SK-N-MC (cell line): Measurements from ENCODE around the gene TMEM39A.

ENCODE experiments used
- DNase-seq: peaks from one replicate; pipeline ENCODE4 v3.0.0-alpha.2; 2011; ENCODE audit warnings: low read depth, low spot score
- H3K27ac ChIP-seq: fragments of 200-600 bp; sonication (generic); 2 replicates; pipeline ENCODE4 v1.5.1; 2016; ENCODE audit warnings: mixed run types
- H3K36me3 ChIP-seq: fragments of 200-600 bp; sonication (generic); 2 replicates; pipeline ENCODE4 v1.6.1; 2017; ENCODE audit warnings: antibody characterized with exemption, low read length, mixed read lengths; ENCODE audit not compliant: insufficient read depth
- H3K4me3 ChIP-seq: fragments of 200-600 bp; sonication (generic); 2 replicates; pipeline ENCODE4 v1.5.1; 2016
- H3K9ac ChIP-seq: fragments of 200-600 bp; sonication (generic); 2 replicates; pipeline ENCODE4 v1.8.0; 2017; ENCODE audit warnings: mixed run types, mixed read lengths; ENCODE audit not compliant: insufficient read length
- H3K9me3 ChIP-seq: fragments of 200-600 bp; sonication (generic); 2 replicates; pipeline ENCODE4 v1.6.1; 2017; ENCODE audit warnings: low read depth, mild to moderate bottlenecking, antibody characterized with exemption, low read length, moderate library complexity, mixed read lengths
- EZH2 ChIP-seq: fragments of 200-600 bp; sonication (generic); IDR thresholded peaks from one replicate; pipeline ENCODE4 v1.6.1; 2017; ENCODE audit warnings: antibody characterized with exemption
- FOXP2 ChIP-seq: optimal IDR thresholded peaks from 2 replicates; pipeline ENCODE3; 2011; ENCODE audit warnings: mild to moderate bottlenecking, moderate library complexity; ENCODE audit not compliant: insufficient read depth; ENCODE audit errors: extremely low read length, control extremely low read depth
- POLR2AphosphoS5 ChIP-seq: IDR thresholded peaks from 2 replicates; pipeline ENCODE4 v1.6.1; 2012; ENCODE audit warnings: mild to moderate bottlenecking, low read depth, low read length, borderline replicate concordance

TMEM39A gene

DNA sequence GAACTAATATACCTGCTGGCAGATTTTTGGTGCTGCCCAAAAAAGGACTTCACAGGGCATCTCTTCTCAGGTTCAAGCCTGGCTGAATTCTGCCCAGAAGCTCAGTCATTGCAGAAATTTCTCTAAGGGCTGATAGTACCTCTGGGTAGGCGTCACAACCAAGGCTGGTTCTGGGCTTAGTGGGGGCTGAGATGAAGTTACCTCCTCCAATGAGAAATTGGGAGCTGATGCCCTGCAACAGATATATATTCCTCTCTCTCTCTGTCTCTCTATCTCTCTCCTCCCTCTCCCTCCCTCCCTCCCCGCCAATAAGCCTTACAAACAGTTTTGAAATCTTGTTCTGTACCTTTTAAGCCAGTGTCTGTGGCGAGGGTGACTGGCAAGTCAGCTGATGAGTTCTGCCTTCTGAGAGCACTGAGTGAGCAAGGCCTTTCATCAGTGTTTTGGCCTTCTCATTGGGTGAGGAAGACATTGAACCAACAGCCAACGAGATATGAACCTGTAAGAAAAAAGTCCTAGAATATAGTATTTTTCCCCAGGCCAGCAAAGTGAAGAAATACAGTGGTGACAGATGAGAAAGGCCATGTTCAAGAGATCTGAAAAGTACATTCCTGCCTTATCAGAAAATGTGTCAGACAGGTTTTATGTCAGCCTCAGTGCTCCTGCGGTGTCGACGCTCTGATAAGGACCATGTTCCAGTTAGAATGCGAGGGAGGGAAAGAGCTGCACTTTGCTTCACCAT is 45.5 kb downstream of the TMEM39A start:
- Histone ChIP-seq H3K27ac (no peak overlapping the region), H3K36me3 (peaks cover 4% of the 10 kb centered on the region; the same call in 1 of the 2 replicates), H3K9ac (no peak overlapping the region), H3K9me3 (no peaks in the 10 kb centered on the region), H3K4me3 (no peak overlapping the region)
- no peak for TF ChIP-seq POLR2AphosphoS5
- no peak for TF ChIP-seq EZH2
- no peak for TF ChIP-seq FOXP2
- no peak for DNase-seq

DNA sequence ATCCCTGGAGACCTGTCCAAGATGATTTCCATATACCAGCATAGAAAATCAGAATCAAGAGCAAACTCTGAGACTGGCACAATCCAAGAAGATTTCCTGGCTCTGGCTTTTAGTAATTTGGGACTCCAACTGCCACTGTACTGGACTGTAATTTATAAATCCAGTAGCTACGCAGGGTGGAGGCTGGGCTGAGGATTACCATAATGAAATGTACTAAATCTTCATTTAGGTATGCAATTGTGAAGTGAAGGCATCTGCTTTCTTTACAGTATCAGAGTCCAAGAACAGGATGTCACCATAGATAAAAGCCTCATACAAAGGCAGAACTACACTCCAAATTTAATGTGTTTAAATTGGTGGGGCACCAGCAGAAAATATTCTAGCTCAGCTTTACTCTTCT is 46.5 kb downstream of the TMEM39A start:
- Histone ChIP-seq H3K9ac (no peak overlapping the region), H3K27ac (no peak overlapping the region), H3K4me3 (no peak overlapping the region), H3K36me3 (peaks cover 4% of the 10 kb centered on the region; the same call in 1 of the 2 replicates), H3K9me3 (no peaks in the 10 kb centered on the region)
- DNase-seq: no peak
- no peak for TF ChIP-seq FOXP2
- no peak for TF ChIP-seq POLR2AphosphoS5
- no peak for TF ChIP-seq EZH2

DNA sequence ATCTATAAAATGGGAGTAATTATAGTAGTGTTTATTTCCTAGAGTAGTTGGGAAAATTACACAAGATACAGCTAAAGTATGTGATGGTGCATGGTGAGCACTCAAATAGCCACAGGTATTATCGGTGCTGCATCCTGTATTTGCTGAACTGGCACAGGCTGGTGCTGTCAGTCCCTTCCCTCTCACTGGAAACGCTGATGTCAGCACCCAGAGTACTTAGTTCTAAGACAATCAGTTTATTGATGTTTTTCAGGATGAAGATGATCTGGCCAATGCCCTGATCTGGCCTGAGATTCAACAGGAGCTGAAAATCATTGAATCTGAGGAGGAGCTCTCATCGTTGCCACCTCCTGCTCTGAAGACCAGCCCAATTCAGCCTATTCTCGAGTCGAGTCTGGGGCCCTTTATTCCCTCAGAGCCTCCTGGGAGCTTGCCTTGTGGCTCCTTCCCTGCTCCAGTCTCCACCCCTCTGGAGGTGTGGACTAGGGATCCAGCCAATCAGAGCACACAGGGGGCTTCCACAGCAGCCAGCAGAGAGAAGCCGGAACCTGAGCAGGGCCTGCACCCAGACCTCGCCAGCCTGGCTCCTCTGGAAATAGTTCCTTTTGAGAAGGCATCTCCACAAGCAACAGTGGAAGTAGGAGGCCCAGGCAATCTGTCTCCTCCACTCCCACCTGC is 49.7 kb downstream of the TMEM39A start:
- no peak overlapping the region for H3K27ac ChIP-seq
- H3K9me3 ChIP-seq: no peaks in the 10 kb centered on the region
- H3K9ac ChIP-seq: no peak overlapping the region
- peaks cover 4% of the 10 kb centered on the region; the same call in 1 of the 2 replicates for H3K36me3 ChIP-seq
- DNase-seq: no peak
- H3K4me3 ChIP-seq: no peak overlapping the region
- no peak for TF ChIP-seq EZH2
- TF ChIP-seq FOXP2: no peak
- TF ChIP-seq POLR2AphosphoS5: no peak

DNA sequence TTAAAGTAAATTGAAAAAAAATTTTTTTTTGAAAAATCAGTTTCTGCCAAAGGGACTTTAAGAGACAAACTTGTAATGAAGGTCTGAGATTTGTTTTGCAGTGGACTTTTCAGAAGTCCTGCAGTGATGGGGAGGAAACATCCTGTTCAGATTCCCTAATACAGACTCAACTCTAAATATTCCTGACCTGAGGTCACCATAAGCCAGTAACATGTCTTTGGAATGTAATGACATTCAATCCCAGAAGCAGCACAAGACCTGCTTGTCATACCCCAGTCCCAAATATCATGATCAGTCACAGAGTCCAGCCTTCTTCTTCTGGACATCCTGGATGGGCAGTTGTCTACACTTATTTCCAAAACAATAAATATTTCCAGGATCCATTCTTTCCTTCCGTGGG is 53.6 kb downstream of the TMEM39A start:
- Histone ChIP-seq H3K9ac (no peak overlapping the region), H3K4me3 (no peak overlapping the region), H3K9me3 (no peaks in the 10 kb centered on the region), H3K27ac (no peak overlapping the region), H3K36me3 (peaks cover 4% of the 10 kb centered on the region; the same call in 1 of the 2 replicates)
- no peak for DNase-seq
- TF ChIP-seq FOXP2 (no peak), POLR2AphosphoS5 (no peak), EZH2 (no peak)

DNA sequence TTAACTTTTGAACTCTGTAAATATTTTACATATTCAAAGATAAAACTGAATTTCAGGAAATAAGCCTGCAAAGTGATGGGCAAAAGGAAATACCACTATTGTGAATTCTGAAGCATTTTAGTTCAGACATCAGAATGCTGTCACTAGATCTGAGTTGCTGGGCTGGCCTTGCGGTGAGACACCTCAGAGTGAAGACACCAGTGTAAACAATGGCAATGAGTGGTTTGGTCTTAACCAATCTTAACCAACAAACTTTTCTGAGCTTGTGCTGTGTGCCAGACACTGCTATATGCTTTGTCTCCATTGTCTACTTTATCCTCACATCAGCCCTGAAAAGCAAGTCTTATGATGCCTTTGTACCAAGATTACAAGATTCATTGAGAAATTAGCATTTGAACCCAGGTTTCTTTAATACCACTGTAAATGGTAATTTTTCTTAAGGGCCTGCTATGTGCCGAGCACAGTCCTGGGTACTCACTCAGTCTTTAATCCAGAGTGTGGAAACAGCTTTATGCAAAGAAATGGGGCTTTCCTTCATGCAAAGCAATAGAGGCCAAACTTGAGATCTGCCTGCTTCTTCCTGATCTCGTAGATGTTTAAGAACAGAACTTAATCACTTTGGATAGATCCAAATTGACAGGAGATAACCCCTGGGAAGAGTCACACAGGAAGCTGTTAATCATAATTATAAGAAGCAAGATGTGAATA is 55.0 kb downstream of the TMEM39A start:
- H3K27ac ChIP-seq: no peak overlapping the region
- DNase-seq: no peak
- H3K4me3 ChIP-seq: no peak overlapping the region
- no peak overlapping the region for H3K9ac ChIP-seq
- no peaks in the 10 kb centered on the region for H3K36me3 ChIP-seq
- H3K9me3 ChIP-seq: no peaks in the 10 kb centered on the region
- TF ChIP-seq FOXP2: no peak

DNA sequence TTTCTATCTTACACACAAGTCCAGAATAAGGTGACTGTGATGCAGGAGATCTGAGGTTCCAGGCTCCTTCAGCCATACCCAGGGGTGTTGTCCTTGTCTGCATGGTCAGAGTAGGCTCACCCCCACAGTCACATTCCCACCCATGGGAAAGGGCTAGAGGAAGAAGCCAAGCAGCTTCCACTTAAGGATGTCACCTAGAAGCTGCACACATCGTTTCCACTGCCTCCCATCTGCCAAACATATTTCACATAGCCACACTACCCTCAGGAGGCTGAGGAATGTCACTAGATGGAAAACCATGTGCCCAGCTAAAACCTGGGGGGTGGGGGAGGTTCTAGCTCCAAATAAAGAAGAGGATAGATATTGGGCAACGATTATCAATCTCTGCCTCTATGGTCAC is 58.1 kb downstream of the TMEM39A start:
- H3K9ac ChIP-seq: no peak overlapping the region
- peaks cover 9% of the 10 kb centered on the region; the same call in 1 of the 2 replicates for H3K36me3 ChIP-seq
- H3K9me3 ChIP-seq: no peaks in the 10 kb centered on the region
- no peak overlapping the region for H3K4me3 ChIP-seq
- H3K27ac ChIP-seq: no peak overlapping the region
- no peak for DNase-seq
- TF ChIP-seq FOXP2 (no peak), POLR2AphosphoS5 (no peak), EZH2 (no peak)

DNA sequence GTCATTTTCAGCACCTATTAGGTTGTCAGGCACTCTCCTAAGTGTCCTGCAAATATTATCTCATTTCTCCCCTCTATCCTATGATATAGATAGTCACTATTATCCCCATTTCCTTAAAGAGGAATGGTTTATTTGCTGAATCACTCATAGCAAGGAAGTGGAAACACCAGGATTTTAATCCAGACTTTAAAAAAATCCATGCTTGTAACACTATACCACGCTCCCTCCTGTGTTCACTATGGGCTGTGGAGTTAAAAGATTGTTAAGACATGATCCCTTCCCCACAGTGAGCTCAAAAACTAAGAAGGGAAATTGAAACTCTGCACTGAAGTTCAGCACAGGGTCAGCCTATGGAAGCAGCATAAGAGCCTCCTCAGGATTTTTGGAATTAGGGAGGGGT is 60.2 kb downstream of the TMEM39A start:
- Histone ChIP-seq H3K27ac (no peak overlapping the region), H3K9me3 (no peaks in the 10 kb centered on the region), H3K9ac (no peak overlapping the region), H3K36me3 (peaks cover 13% of the 10 kb centered on the region), H3K4me3 (no peak overlapping the region)
- no peak for DNase-seq
- no peak for TF ChIP-seq FOXP2
- no peak for TF ChIP-seq POLR2AphosphoS5
- no peak for TF ChIP-seq EZH2

DNA sequence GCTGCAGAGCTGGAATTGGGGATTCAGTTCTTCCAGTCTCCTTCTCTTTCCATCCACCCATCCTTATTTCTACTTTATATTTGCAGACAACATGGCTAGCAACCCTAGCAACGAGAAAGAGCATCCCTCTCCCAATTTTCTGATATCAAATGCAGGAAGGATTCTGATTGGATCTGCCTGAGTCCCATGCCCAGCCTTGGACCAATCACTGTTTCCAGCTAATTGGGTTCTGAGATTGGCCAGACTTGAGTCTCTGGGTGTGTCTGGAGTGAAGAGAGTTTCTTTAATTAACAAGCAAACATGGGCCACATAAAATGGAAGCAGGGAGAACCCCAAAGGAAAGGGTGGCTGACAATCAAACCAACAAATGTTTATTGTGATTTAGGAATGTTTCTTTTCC is 60.6 kb downstream of the TMEM39A start:
- H3K4me3 ChIP-seq: no peak overlapping the region
- no peak overlapping the region for H3K9ac ChIP-seq
- TF ChIP-seq EZH2: no peak
- TF ChIP-seq POLR2AphosphoS5: no peak
- TF ChIP-seq FOXP2: no peak
- H3K36me3 ChIP-seq: peaks cover 13% of the 10 kb centered on the region
- no peak overlapping the region for H3K27ac ChIP-seq
- no peak for DNase-seq
- no peaks in the 10 kb centered on the region for H3K9me3 ChIP-seq
